Adrenal gland (tissue), 5 donors: ENCODE results near the gene NOXA1.

Experiments
- CTCF ChIP-seq, 6 experiments: fragments of 450-650 bp in 4 of 6; fragments of 200-600 bp in 2 of 6; sonication (generic) in 1 of 6; IDR thresholded peaks; 1 replicate in 5 of 6; 2 replicates in 1 of 6; pipeline versions ENCODE4 v1.5.1 to v1.8.0; 2016 to 2021; ENCODE audit warnings: antibody characterized with exemption in 6 of 6, mild to moderate bottlenecking in 2 of 6, moderate library complexity in 1 of 6
- POLR2A ChIP-seq, 2 donors: fragments of 450-650 bp; IDR thresholded peaks; one replicate each; pipeline ENCODE4 v1.6.1; 2017; ENCODE audit warnings: antibody characterized with exemption in 2 of 2, mild to moderate bottlenecking in 2 of 2, moderate library complexity in 1 of 2
- donor health status: DM: no; HTN: no; CAD: no.

- TF ChIP-seq CTCF (IDR thresholded peaks at IDR 0.05) (peak; percentile 77 to 89 (median 82)), POLR2A (IDR thresholded peaks at IDR 0.05) (no peak)
Measured at GRCh38 chr9:137445275-137445807, 22.1 kb downstream of the NOXA1 start.
